Testis (tissue), 2 donors: Measurements from ENCODE around the gene GSG1L.

Experiments
- CTCF ChIP-seq, 3 experiments: fragments of 450-650 bp in 2 of 3; fragments of 200-600 bp in 1 of 3; sonication (generic) in 1 of 3; IDR thresholded peaks; one replicate each; pipeline ENCODE4 v1.5.1; 2016 to 2019; ENCODE audit warnings: antibody characterized with exemption in 3 of 3, mild to moderate bottlenecking in 2 of 3, moderate library complexity in 1 of 3
- POLR2A ChIP-seq: fragments of 450-650 bp; IDR thresholded peaks from one replicate; pipeline ENCODE4 v1.6.1; 2017; ENCODE audit warnings: antibody characterized with exemption, mild to moderate bottlenecking, moderate library complexity

GRCh38 chr16:28082624-28083023 is 19.1 kb upstream of the GSG1L start:
- TF ChIP-seq CTCF (IDR thresholded peaks at IDR 0.05) (no peak), POLR2A (no peak)
